HEK293 (cell line): ENCODE results near the gene IGFBPL1.

Experiments used
- CTCF ChIA-PET: fragments of 350-600 bp; formaldehyde crosslinking; extraction: SDS; loops from one replicate; lab custom pipeline; 2021; ENCODE audit warnings: antibody characterized with exemption; lab: Yijun Ruan, JAX
- POLR2A ChIA-PET: fragments of 300-600 bp; formaldehyde crosslinking; extraction: SDS; loops from one replicate; lab custom pipeline; 2020; ENCODE audit warnings: antibody characterized with exemption, inconsistent platforms; lab: Yijun Ruan, JAX
- H3K27ac ChIP-seq: fragments of 200-500 bp; sonication (Bioruptor generic); 2 replicates; pipeline ENCODE4 v1.5.1; 2014; ENCODE audit warnings: low read depth, low read length, control low read depth, inconsistent platforms; ENCODE audit errors: extremely low read depth
- H3K36me3 ChIP-seq, 2 experiments: fragments of 200-500 bp in 1 of 2; sonication (Bioruptor generic) in 1 of 2; 1 replicate in 1 of 2; 2 replicates in 1 of 2; pipeline ENCODE4 v1.5.1; 2014 to 2017; ENCODE audit warnings: inconsistent platforms in 2 of 2, low read length in 2 of 2; ENCODE audit not compliant: control insufficient read depth in 2 of 2, insufficient read depth in 1 of 2
- H3K4me1 ChIP-seq: fragments of 200-500 bp; sonication (Bioruptor generic); 2 replicates; pipeline ENCODE4 v1.5.1; 2014; ENCODE audit warnings: mild to moderate bottlenecking, low read length, inconsistent platforms; ENCODE audit not compliant: control insufficient read depth, insufficient read depth
- H3K4me3 ChIP-seq: 2 replicates; pipeline ENCODE4 v1.5.1; 2011; ENCODE audit warnings: low read depth, mild to moderate bottlenecking, control low read depth, low read length, moderate library complexity
- H3K9me3 ChIP-seq: fragments of 200-500 bp; sonication (Bioruptor generic); 2 replicates; pipeline ENCODE4 v1.5.1; 2014; ENCODE audit warnings: low read depth, low read length, inconsistent platforms; ENCODE audit not compliant: control insufficient read depth, insufficient read depth
- FEZF1 ChIP-seq: fragments of 450-650 bp; formaldehyde crosslinking; IDR thresholded peaks from 2 replicates; pipeline ENCODE4 v1.5.1; 2016; ENCODE audit warnings: missing biosample characterization, missing genetic modification characterization
- GLI4 ChIP-seq: fragments of 450-650 bp; formaldehyde crosslinking; IDR thresholded peaks from 2 replicates; pipeline ENCODE4 v1.5.1; 2016; ENCODE audit warnings: missing biosample characterization, missing genetic modification characterization
- KLF1 ChIP-seq: fragments of 450-650 bp; formaldehyde crosslinking; IDR thresholded peaks from 2 replicates; pipeline ENCODE4 v1.5.1; 2016; ENCODE audit warnings: missing biosample characterization, missing genetic modification characterization
- MYNN ChIP-seq: fragments of 450-650 bp; formaldehyde crosslinking; IDR thresholded peaks from 2 replicates; pipeline ENCODE4 v1.5.1; 2016; ENCODE audit warnings: missing biosample characterization, missing genetic modification characterization, borderline replicate concordance
- TSHZ1 ChIP-seq: fragments of 450-650 bp; formaldehyde crosslinking; IDR thresholded peaks from 2 replicates; pipeline ENCODE4 v1.5.1; 2016; ENCODE audit warnings: missing biosample characterization, missing genetic modification characterization, borderline replicate concordance
- YY1 ChIP-seq: fragments of 450-650 bp; formaldehyde crosslinking; IDR thresholded peaks from 2 replicates; pipeline ENCODE4 v1.5.1; 2018; ENCODE audit warnings: missing biosample characterization, missing genetic modification characterization
- ZBTB11 ChIP-seq: fragments of 450-650 bp; formaldehyde crosslinking; conservative IDR thresholded peaks from 2 replicates; pipeline ENCODE4 v1.5.1; 2016; ENCODE audit warnings: low read depth, missing biosample characterization, missing genetic modification characterization
- ZBTB6 ChIP-seq: fragments of 450-650 bp; formaldehyde crosslinking; IDR thresholded peaks from 2 replicates; pipeline ENCODE4 v1.5.1; 2017; ENCODE audit warnings: missing biosample characterization, missing genetic modification characterization
- ZNF140 ChIP-seq: fragments of 450-650 bp; formaldehyde crosslinking; IDR thresholded peaks from 2 replicates; pipeline ENCODE4 v1.5.1; 2016; ENCODE audit warnings: missing biosample characterization, missing genetic modification characterization
- ZNF155 ChIP-seq: fragments of 450-650 bp; formaldehyde crosslinking; IDR thresholded peaks from 2 replicates; pipeline ENCODE4 v1.5.1; 2016; ENCODE audit warnings: missing biosample characterization, missing genetic modification characterization
- ZNF157 ChIP-seq: fragments of 450-650 bp; formaldehyde crosslinking; IDR thresholded peaks from 2 replicates; pipeline ENCODE4 v1.5.1; 2016; ENCODE audit warnings: missing biosample characterization, missing genetic modification characterization
- ZNF266 ChIP-seq: fragments of 450-650 bp; formaldehyde crosslinking; IDR thresholded peaks from 2 replicates; pipeline ENCODE4 v1.5.1; 2016; ENCODE audit warnings: missing biosample characterization, missing genetic modification characterization, low read depth
- ZNF423 ChIP-seq: fragments of 450-650 bp; formaldehyde crosslinking; IDR thresholded peaks from 2 replicates; pipeline ENCODE4 v1.5.1; 2016; ENCODE audit warnings: missing biosample characterization, missing genetic modification characterization
- ZNF513 ChIP-seq: fragments of 450-650 bp; IDR thresholded peaks from 2 replicates; pipeline ENCODE4 v1.5.1; 2018; ENCODE audit warnings: missing biosample characterization, missing genetic modification characterization
- ZNF600 ChIP-seq: fragments of 450-650 bp; formaldehyde crosslinking; IDR thresholded peaks from 2 replicates; pipeline ENCODE4 v1.5.1; 2016; ENCODE audit warnings: missing biosample characterization, missing genetic modification characterization
- ZNF610 ChIP-seq: fragments of 450-650 bp; formaldehyde crosslinking; IDR thresholded peaks from 2 replicates; pipeline ENCODE4 v1.5.1; 2016; ENCODE audit warnings: missing biosample characterization, missing genetic modification characterization, borderline replicate concordance
- ZNF658 ChIP-seq: fragments of 450-650 bp; formaldehyde crosslinking; IDR thresholded peaks from 2 replicates; pipeline ENCODE4; 2016; ENCODE audit warnings: missing biosample characterization, missing genetic modification characterization
- ZNF664 ChIP-seq: fragments of 450-650 bp; formaldehyde crosslinking; IDR thresholded peaks from 2 replicates; pipeline ENCODE4 v1.5.1; 2016; ENCODE audit warnings: missing biosample characterization, missing genetic modification characterization
- ZNF707 ChIP-seq: fragments of 450-650 bp; formaldehyde crosslinking; IDR thresholded peaks from 2 replicates; pipeline ENCODE4 v1.5.1; 2016; ENCODE audit warnings: missing biosample characterization, missing genetic modification characterization
- ZSCAN4 ChIP-seq: fragments of 450-650 bp; formaldehyde crosslinking; IDR thresholded peaks from 2 replicates; pipeline ENCODE4 v1.5.1; 2017; ENCODE audit warnings: missing biosample characterization, missing genetic modification characterization

The IGFBPL1 gene

GRCh38 chr9:38437193-38437823 is 13.1 kb upstream of the IGFBPL1 start:
- Histone ChIP-seq H3K36me3 (no peaks in the 10 kb centered on the region), H3K9me3 (no peaks in the 10 kb centered on the region), H3K27ac (no peak overlapping the region), H3K4me1 (no peaks in the 10 kb centered on the region), H3K4me3 (no peak overlapping the region)
- CTCF ChIA-PET: interaction anchor here (0.6 to 6.5 kb wide), 3 partner anchors 19 to 235 kb away, joined by 3 to 58 read pairs (median 4); partner anchors contain the start of gene ALDH1B1
- POLR2A ChIA-PET: no interaction called here
- TF ChIP-seq ZBTB11 (tag by site-specific recombination) (no peak), ZNF707 (tag by site-specific recombination) (no peak), KLF1 (no peak), ZSCAN4 (tag by site-specific recombination) (no peak), YY1 (tag by site-specific recombination) (no peak), ZNF658 (no peak), ZBTB6 (no peak), ZNF266 (tag by site-specific recombination) (no peak)

- POLR2A ChIA-PET: no interaction called here
- no peak overlapping the region for H3K4me3 ChIP-seq
- TF ChIP-seq ZNF423 (tag by site-specific recombination) (no peak), ZNF664 (tag by site-specific recombination) (no peak), TSHZ1 (tag by site-specific recombination) (no peak), ZNF155 (tag by site-specific recombination) (no peak), FEZF1 (tag by site-specific recombination) (no peak), ZNF157 (no peak), ZNF513 (tag by site-specific recombination) (no peak), ZNF610 (tag by site-specific recombination) (no peak), ZNF600 (tag by site-specific recombination) (no peak), MYNN (tag by site-specific recombination) (no peak), GLI4 (tag by site-specific recombination) (no peak), ZNF140 (tag by site-specific recombination) (no peak)
- H3K4me1 ChIP-seq: no peaks in the 10 kb centered on the region
- H3K9me3 ChIP-seq: no peaks in the 10 kb centered on the region
- H3K36me3 ChIP-seq: no peaks in the 10 kb centered on the region
- no peak overlapping the region for H3K27ac ChIP-seq
- CTCF ChIA-PET: interaction anchor here (0.7 to 6.5 kb wide), 3 partner anchors 15 to 276 kb away, joined by 3 to 58 read pairs (median 3); no protein-coding TSS in a partner anchor
These were observed 12.5 kb upstream of the IGFBPL1 start for GRCh38 chr9:38436708-38437107.
